Smooth muscle cell of the umbilical artery (primary cell): ENCODE data around the gene SPDYE2. TPM values are rescaled to one million over a fixed set of nuclear protein-coding genes. Genes with fewer than 3 reads are reported as not detected.

Source experiments
- total RNA-seq: library from RNA; depleted of rRNA; stranded (reverse); fragments of >200 nt; gene quantifications from 2 replicates; pipeline ENCODE4 v1.2.3, GENCODE V29; 2014

SPDYE2 gene
- not detected in 2 replicates for total RNA-seq

GRCh38 chr7:102550808-102551422 is at the start of gene SPDYE2:
SPDYE2 (plus strand) TSS chr7:102551226; CDS start chr7:102553256, 2,030 bp downstream.

GRCh38 chr7:102517550-102518147 is 33.4 kb upstream of the SPDYE2 start, which contains the start of gene RASA4B:
RASA4B (minus strand) TSS chr7:102517777; CDS start chr7:102517710, 67 bp downstream.

GRCh38 chr7:102543596-102543995 is 7.4 kb upstream of the SPDYE2 start, which contains the start of gene UPK3BL2:
UPK3BL2 (minus strand) TSS chr7:102543696; CDS start chr7:102543636, 60 bp downstream.

GRCh38 chr7:102572261-102573239 is 21.5 kb downstream of the SPDYE2 start, which contains the start of gene POLR2J3:
POLR2J3 (minus strand) TSS chr7:102572583; CDS start chr7:102572521, 62 bp downstream.

Other genes with a start within 250 kb of the SPDYE2 start
- not detected in 2 replicates for gene SPDYE6, start 194.8 kb upstream of the SPDYE2 start, total RNA-seq
- gene PRKRIP1, start 154.9 kb upstream of the SPDYE2 start, total RNA-seq: 19.0 and 20.2 TPM in 2 replicates
- 71.9 and 106 TPM in 2 replicates for gene ORAI2, start 117.7 kb upstream of the SPDYE2 start, total RNA-seq
- 12.3 and 15.7 TPM in 2 replicates for gene ALKBH4, start 86.4 kb upstream of the SPDYE2 start, total RNA-seq
- 21.1 and 26.9 TPM in 2 replicates for gene LRWD1, start 86.2 kb upstream of the SPDYE2 start, total RNA-seq
- 16.0 and 16.1 TPM in 2 replicates for gene POLR2J, start 72.3 kb upstream of the SPDYE2 start, total RNA-seq
- 0.59 and 2.5 TPM in 2 replicates for gene RASA4B, start 33.4 kb upstream of the SPDYE2 start, total RNA-seq
- gene UPK3BL2, start 7.5 kb upstream of the SPDYE2 start, total RNA-seq: 0.89 and 1.9 TPM in 2 replicates
- gene POLR2J3, start 21.4 kb downstream of the SPDYE2 start, total RNA-seq: 18.4 and 21.8 TPM in 2 replicates
- 2.1 and 3.4 TPM in 2 replicates for gene RASA4, start 65.5 kb downstream of the SPDYE2 start, total RNA-seq
- 1.8 and 11.1 TPM in 2 replicates for gene UPK3BL1, start 91.6 kb downstream of the SPDYE2 start, total RNA-seq
- not detected in 2 replicates for gene SPDYE2B, start 99.1 kb downstream of the SPDYE2 start, total RNA-seq
- gene POLR2J2, start 120.4 kb downstream of the SPDYE2 start, total RNA-seq: 2.3 and 2.7 TPM in 2 replicates
- 8.6 and 10.1 TPM in 2 replicates for gene FAM185A, start 197.8 kb downstream of the SPDYE2 start, total RNA-seq